ENCODE measurements around the gene SETD1A.

Gene SETD1A

GRCh38 chr16:30983898-30984610 is 26.5 kb downstream of the SETD1A start:
- DNase-seq, result no peak

GRCh38 chr16:30984669-30985400 is 27.3 kb downstream of the SETD1A start, which contains the start of gene HSD3B7:
TSS of gene HSD3B7 (plus strand) at chr16:30985207. CDS start at chr16:30985659, 452 bp downstream.
- peak; percentile 2 for DNase-seq

- DNase-seq, result no peak
Measured at GRCh38 chr16:30985401-30986128, 28.0 kb downstream of the SETD1A start.

- DNase-seq, result no peak
Measured at GRCh38 chr16:30986129-30986991, 28.8 kb downstream of the SETD1A start.

- no peak for DNase-seq
Measured at GRCh38 chr16:30987581-30988190, 30.1 kb downstream of the SETD1A start.

GRCh38 chr16:30989469-30990047 is 32.0 kb downstream of the SETD1A start:
- DNase-seq, result no peak

- DNase-seq, result no peak
Measured at GRCh38 chr16:30990105-30990504, 32.6 kb downstream of the SETD1A start.

GRCh38 chr16:30991052-30991451 is 33.5 kb downstream of the SETD1A start:
- DNase-seq, result no peak

GRCh38 chr16:30992276-30992780 is 34.8 kb downstream of the SETD1A start:
- DNase-seq, result no peak

GRCh38 chr16:30992931-30993816 is 35.6 kb downstream of the SETD1A start:
- DNase-seq, result peak; percentile 9

GRCh38 chr16:30995927-30996323 is 38.4 kb downstream of the SETD1A start:
- DNase-seq, result no peak

GRCh38 chr16:30996324-30996984 is 38.9 kb downstream of the SETD1A start:
- DNase-seq, result no peak

GRCh38 chr16:30996985-30997724 is 39.6 kb downstream of the SETD1A start:
- DNase-seq, result no peak

- DNase-seq, result no peak
Measured at GRCh38 chr16:30997725-30998711, 40.5 kb downstream of the SETD1A start.

GRCh38 chr16:30998852-30999761 is 41.6 kb downstream of the SETD1A start:
- no peak for DNase-seq

GRCh38 chr16:31000671-31001382 is 43.3 kb downstream of the SETD1A start:
- no peak for DNase-seq
